Transverse colon (tissue), 4 donors: ENCODE data around the gene PCBP2. TPM values are rescaled to one million over a fixed set of nuclear protein-coding genes. Genes with fewer than 3 reads are reported as not detected.
A peak's percentile ranks its signal among the peaks of the same experiment; 100 is the strongest.

ENCODE experiments used
- DNase-seq: peaks from one replicate; pipeline ENCODE4 v3.0.0-alpha.2; 2019
- H3K27ac ChIP-seq, 4 donors: fragments of 200-600 bp; sonication (generic); 2 replicates each; pipeline ENCODE4 v1.5.1; 2016 to 2018; ENCODE audit warnings: inconsistent platforms in 4 of 4
- H3K27me3 ChIP-seq: fragments of 200-600 bp; sonication (generic); 2 replicates; pipeline ENCODE4 v1.5.1; 2017; ENCODE audit warnings: inconsistent platforms
- H3K36me3 ChIP-seq, 4 donors: fragments of 200-600 bp; sonication (generic); 2 replicates each; pipeline ENCODE4 v1.5.1; 2017 to 2019; ENCODE audit warnings: inconsistent platforms in 4 of 4
- H3K4me1 ChIP-seq, 4 donors: fragments of 200-600 bp; sonication (generic); 2 replicates each; pipeline ENCODE4 v1.5.1; 2017 to 2020; ENCODE audit warnings: inconsistent platforms in 4 of 4
- H3K4me3 ChIP-seq, 4 donors: fragments of 200-600 bp; sonication (generic); 1 replicate in 1 of 4; 2 replicates in 3 of 4; pipeline versions ENCODE4 v1.5.1 to v1.6.1; 2017 to 2019; ENCODE audit warnings: inconsistent platforms in 4 of 4
- H3K9me3 ChIP-seq, 2 donors: fragments of 200-600 bp; sonication (generic); 2 replicates each; pipeline ENCODE4 v1.5.1; 2017 to 2019; ENCODE audit warnings: inconsistent platforms in 2 of 2
- EP300 ChIP-seq: sonication (generic); formaldehyde crosslinking; IDR thresholded peaks from one replicate; pipeline ENCODE4 v1.6.1; 2017; ENCODE audit warnings: antibody characterized with exemption, low read depth
- POLR2A ChIP-seq: fragments of 450-650 bp; IDR thresholded peaks from one replicate; pipeline ENCODE4 v1.6.1; 2016; ENCODE audit warnings: antibody characterized with exemption, mild to moderate bottlenecking, moderate library complexity
- POLR2AphosphoS5 ChIP-seq, 3 donors: sonication (generic); formaldehyde crosslinking; IDR thresholded peaks; one replicate each; pipeline ENCODE4 v1.6.1; 2016; ENCODE audit warnings: antibody characterized with exemption in 3 of 3
- WGBS, 2 donors: methylation state at CpG; one replicate each; pipeline ENCODE4 v1.1.5; 2018; ENCODE audit warnings: low coverage in 1 of 2; 5-methylcytosine and 5-hydroxymethylcytosine counted together
- in situ Hi-C, 4 donors: fragments of 200-750 bp; cut with MboI; loops; one replicate each; pipeline versions ENCODE4 v1.15.0 to v1.15.1; 2017; ENCODE audit warnings: low sequenced_read_pairs in 3 of 4, low pct_ligation_motif_present in 1 of 4, low pct_unique_long_range_greater_than_20kb in 1 of 4
- intact Hi-C: fragments of 100-400 bp; cut with DNase I; formaldehyde crosslinking; loops from one replicate; pipeline ENCODE4 v1.15.1; 2023; ENCODE audit warnings: low total_unique reads
- total RNA-seq, 4 donors: library from RNA; depleted of rRNA; stranded (reverse); fragments of >200 nt; gene quantifications; one replicate each; pipeline ENCODE4 v1.1.0, GENCODE V29; 2016
- TF ChIP-seq, protein P1 (sequence below), 5 experiments: fragments of 200-600 bp in 3 of 5; fragments of 450-650 bp in 2 of 5; sonication (generic) in 3 of 5; IDR thresholded peaks; 1 replicate in 2 of 5; 2 replicates in 3 of 5; pipeline ENCODE4 v1.5.1; 2016 to 2017; ENCODE audit warnings: antibody characterized with exemption in 5 of 5, inconsistent platforms in 3 of 5, mild to moderate bottlenecking in 2 of 5, moderate library complexity in 1 of 5

The PCBP2 gene
- total RNA-seq, 4 donors from 2014 or later = 340 to 492 (median 432) TPM

DNA sequence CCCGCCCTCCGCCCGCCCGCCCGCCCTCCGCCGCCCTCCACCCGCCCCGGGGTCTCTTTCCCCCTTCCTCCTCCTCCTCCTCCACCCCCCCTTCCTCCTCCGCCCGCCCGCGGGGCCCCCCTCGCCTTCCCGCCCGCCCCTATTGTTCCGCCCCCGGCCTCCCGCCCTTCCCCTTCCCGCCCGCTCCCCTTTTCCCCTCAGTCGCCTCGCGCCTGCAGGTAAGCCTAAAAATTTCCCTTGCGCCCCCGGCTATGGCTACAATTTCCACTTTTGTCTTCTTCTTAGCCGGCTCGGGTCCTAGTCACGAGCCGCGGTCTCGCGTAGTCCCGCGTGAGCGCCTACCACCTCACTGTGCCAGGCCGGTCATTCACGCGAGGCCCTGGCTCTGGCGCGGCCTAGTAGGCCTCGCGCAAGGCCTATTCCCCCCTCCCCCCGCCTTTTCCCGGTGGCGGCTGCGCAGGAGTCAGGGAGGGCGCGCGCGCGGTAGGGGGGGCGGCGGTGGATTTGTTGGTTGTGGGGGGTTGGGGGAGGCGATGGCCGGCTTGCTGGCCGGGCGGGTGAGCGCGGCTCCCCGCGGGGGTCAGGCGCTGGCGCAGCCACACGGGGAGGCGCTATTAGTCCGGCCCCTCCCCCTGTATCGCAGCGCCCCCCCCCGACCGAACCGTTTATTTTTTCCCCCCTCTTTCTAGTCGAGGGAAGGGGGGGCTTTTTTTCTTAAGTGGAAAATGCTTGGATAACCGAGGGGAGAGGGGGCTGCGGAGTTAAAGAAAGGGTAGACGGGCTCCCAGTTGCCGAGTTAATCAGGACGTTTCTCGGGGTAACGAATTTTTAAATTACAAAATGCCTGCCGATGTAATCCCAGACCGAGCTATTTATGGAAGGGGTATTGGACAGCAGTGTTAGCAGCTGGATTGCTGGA, 516 bp downstream of the PCBP2 start:
- peak overlapping the region; percentile 56 to 88 (median 68) for H3K4me3 ChIP-seq
- in situ Hi-C loops = no loop called here
- H3K27me3 ChIP-seq = no peaks in the 10 kb centered on the region
- peak overlapping the region; percentile 91 to 97 (median 94) for H3K27ac ChIP-seq
- H3K36me3 ChIP-seq = peaks cover 0 to 41% (median 17%) of the 10 kb centered on the region in 4 donors
- peak; percentile 85 for DNase-seq
- peaks cover 9 to 21% (median 18%) of the 10 kb centered on the region in 4 donors for H3K4me1 ChIP-seq
- intact Hi-C loops = no loop called here
- no peak for TF ChIP-seq EP300
- TF ChIP-seq POLR2AphosphoS5 (IDR thresholded peaks at IDR 0.05) = peak in 2 of 3 donors; percentile 39 to 67
- TF ChIP-seq POLR2A = peak; percentile 20
- TF ChIP-seq, protein P1, sequence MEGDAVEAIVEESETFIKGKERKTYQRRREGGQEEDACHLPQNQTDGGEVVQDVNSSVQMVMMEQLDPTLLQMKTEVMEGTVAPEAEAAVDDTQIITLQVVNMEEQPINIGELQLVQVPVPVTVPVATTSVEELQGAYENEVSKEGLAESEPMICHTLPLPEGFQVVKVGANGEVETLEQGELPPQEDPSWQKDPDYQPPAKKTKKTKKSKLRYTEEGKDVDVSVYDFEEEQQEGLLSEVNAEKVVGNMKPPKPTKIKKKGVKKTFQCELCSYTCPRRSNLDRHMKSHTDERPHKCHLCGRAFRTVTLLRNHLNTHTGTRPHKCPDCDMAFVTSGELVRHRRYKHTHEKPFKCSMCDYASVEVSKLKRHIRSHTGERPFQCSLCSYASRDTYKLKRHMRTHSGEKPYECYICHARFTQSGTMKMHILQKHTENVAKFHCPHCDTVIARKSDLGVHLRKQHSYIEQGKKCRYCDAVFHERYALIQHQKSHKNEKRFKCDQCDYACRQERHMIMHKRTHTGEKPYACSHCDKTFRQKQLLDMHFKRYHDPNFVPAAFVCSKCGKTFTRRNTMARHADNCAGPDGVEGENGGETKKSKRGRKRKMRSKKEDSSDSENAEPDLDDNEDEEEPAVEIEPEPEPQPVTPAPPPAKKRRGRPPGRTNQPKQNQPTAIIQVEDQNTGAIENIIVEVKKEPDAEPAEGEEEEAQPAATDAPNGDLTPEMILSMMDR (IDR thresholded peaks at IDR 0.05) = peak; percentile 25 to 50 (median 33)
- 0 to 1% methylated on average over 1 to 37 of the region's 82 CpGs for WGBS, 2 donors
- no peaks in the 10 kb centered on the region for H3K9me3 ChIP-seq

DNA sequence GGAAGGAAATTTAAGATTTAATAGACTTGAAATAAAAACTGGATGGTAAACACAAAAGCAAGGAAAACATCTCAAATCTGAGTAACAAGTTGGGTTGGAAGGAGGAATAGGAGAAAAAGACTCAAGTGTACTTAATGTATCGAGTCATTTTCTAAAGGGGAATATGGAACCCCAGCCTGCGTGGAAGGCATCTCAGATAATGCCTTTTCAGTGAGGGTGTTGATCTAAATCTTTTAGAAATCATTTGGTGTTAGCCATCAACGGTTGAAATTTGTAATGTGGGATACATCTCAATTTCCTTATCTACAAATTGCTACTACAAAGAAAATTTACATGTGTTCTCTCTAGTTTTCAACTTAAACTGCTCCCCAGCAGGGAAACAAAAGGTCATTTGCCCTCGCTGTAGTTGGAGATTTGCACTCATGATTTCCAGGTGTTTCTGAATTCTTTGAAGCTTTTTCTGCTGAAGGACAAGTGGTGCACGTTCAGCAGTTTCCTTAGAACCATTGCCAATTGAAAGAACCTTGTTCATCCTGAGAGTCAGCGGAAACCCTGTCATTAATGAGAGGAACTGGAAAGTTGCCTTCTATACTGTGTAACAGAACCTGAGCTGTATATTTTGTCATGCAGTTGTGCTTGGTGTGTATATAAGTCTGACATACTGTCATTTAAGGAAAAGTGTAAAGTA, 2.2 kb downstream of the PCBP2 start:
- TF ChIP-seq POLR2AphosphoS5 (IDR thresholded peaks at IDR 0.05) = no peak
- TF ChIP-seq EP300 = no peak
- TF ChIP-seq POLR2A = no peak
- TF ChIP-seq, protein P1 (IDR thresholded peaks at IDR 0.05) = no peak
- WGBS, 2 donors = 37 to 40% methylated on average over 4 to 6 of the region's 6 CpGs
- peak overlapping the region in 1 of 4 donors; percentile 88 for H3K4me3 ChIP-seq
- no peak for DNase-seq
- peak overlapping the region in 1 of 4 donors; percentile 96 for H3K27ac ChIP-seq
- in situ Hi-C loops = no loop called here
- intact Hi-C loops = no loop called here
- H3K27me3 ChIP-seq = no peaks in the 10 kb centered on the region
- H3K9me3 ChIP-seq = no peaks in the 10 kb centered on the region
- H3K36me3 ChIP-seq = peaks cover 0 to 54% (median 24%) of the 10 kb centered on the region in 4 donors
- peaks cover 9 to 21% (median 18%) of the 10 kb centered on the region in 4 donors for H3K4me1 ChIP-seq

DNA sequence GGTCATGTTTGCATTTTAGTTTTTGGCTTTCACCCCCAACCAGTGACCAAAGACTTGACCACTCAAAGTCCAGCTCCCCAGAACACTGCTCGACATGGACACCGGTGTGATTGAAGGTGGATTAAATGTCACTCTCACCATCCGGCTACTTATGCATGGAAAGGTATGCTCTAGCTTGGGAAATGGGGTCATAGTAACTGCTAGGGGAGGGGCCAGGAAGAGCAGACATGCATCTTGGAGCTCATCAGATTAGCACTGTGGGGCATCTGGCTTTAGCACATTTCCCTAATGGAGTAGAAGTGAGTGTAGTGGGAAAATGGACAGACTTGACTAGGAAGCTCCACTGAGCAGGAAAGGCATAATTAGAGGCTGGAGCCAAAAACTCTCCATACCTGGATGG, 2.8 kb downstream of the PCBP2 start:
- WGBS, 2 donors = 68% methylated on average over 3 of the region's 3 CpGs; no CpG with 5 or more reads in 1 of the 2 donors

More for the DNA sequence above, 2.8 kb downstream of the PCBP2 start:
- no peaks in the 10 kb centered on the region for H3K9me3 ChIP-seq
- peaks cover 9 to 21% (median 18%) of the 10 kb centered on the region in 4 donors for H3K4me1 ChIP-seq
- TF ChIP-seq POLR2A = no peak
- TF ChIP-seq POLR2AphosphoS5 (IDR thresholded peaks at IDR 0.05) = no peak
- no peak for TF ChIP-seq EP300
- TF ChIP-seq, protein P1 (IDR thresholded peaks at IDR 0.05) = no peak
- H3K27ac ChIP-seq = no peak overlapping the region
- intact Hi-C loops = no loop called here
- peaks cover 0 to 60% (median 27%) of the 10 kb centered on the region in 4 donors for H3K36me3 ChIP-seq
- H3K4me3 ChIP-seq = no peak overlapping the region
- no peaks in the 10 kb centered on the region for H3K27me3 ChIP-seq
- in situ Hi-C loops = no loop called here
- no peak for DNase-seq
